HCT116 (cell line): ENCODE data around the gene FERMT3. TPM values are rescaled to one million over a fixed set of nuclear protein-coding genes. Genes with fewer than 3 reads are reported as not detected.

Experiments
- ATAC-seq: fragments of 200-7000 bp; cut with Tn5 transposase; 2 replicates; pipeline ENCODE4 v1.9.1; 2020; ENCODE audit warnings: mild to moderate bottlenecking, moderate library complexity
- BruUV-seq: library from RNA; stranded (reverse); fragments of 400-500 nt; replicated peaks from 2 replicates; lab custom pipeline; 2021; lab: Mats Ljungman, UMichigan
- CTCF ChIA-PET: fragments of 300-600 bp; sonication (Branson Sonifier 250); formaldehyde crosslinking; loops from one replicate; lab custom pipeline; 2021; ENCODE audit warnings: antibody characterized with exemption; lab: Charles Lee
- POLR2A ChIA-PET: fragments of 300-600, 350-600 bp; sonication (Branson Sonifier 250); formaldehyde crosslinking; loops from one replicate; lab custom pipeline; 2021; ENCODE audit warnings: antibody characterized with exemption; lab: Charles Lee
- RAD21 ChIA-PET, 2 experiments: fragments of 300-600 bp; sonication (Branson Sonifier 250); formaldehyde crosslinking; loops; one replicate each; lab custom pipeline; 2023; ENCODE audit warnings: low total read pairs in 2 of 2; ENCODE audit not compliant: uncharacterized antibody in 2 of 2, unreplicated experiment in 2 of 2, low non-redundant PET in 1 of 2; lab: Charles Lee
- DNase-seq: peaks from one replicate; pipeline ENCODE4 v3.0.0-alpha.2; 2010; ENCODE audit warnings: low read depth, low spot score
- H2AFZ ChIP-seq: fragments of 200-600 bp; shearing (Covaris generic), sonication (generic); 2 replicates; pipeline ENCODE4 v1.6.1; 2017; ENCODE audit warnings: low read depth, mixed run types, mixed read lengths, antibody characterized with exemption, low read length; ENCODE audit not compliant: poor library complexity, severe bottlenecking
- H3K27ac ChIP-seq: 2 replicates; pipeline ENCODE4 v1.5.1; 2012; ENCODE audit warnings: low read depth, low read length
- H3K27me3 ChIP-seq: fragments of 200-600 bp; sonication (generic); 2 replicates; pipeline ENCODE4 v1.6.1; 2016; ENCODE audit warnings: mixed run types, low read length, mixed read lengths; ENCODE audit not compliant: insufficient read depth
- H3K36me3 ChIP-seq, 2 experiments: fragments of 200-500 bp in 1 of 2; fragments of 200-600 bp in 1 of 2; sonication (Bioruptor generic) in 1 of 2; sonication (generic) in 1 of 2; 2 replicates each; pipeline versions ENCODE4 v1.5.1 to v1.6.1; 2014 to 2016; ENCODE audit warnings: low read length in 2 of 2, inconsistent platforms in 1 of 2, mixed read lengths in 1 of 2, mixed run types in 1 of 2; ENCODE audit not compliant: insufficient read depth in 2 of 2, control insufficient read depth in 1 of 2
- H3K4me1 ChIP-seq, 2 experiments: fragments of 200-600 bp in 1 of 2; sonication (generic) in 1 of 2; 2 replicates each; pipeline versions ENCODE4 v1.5.1 to v1.6.1; 2012 to 2017; ENCODE audit warnings: low read length in 2 of 2, inconsistent platforms in 1 of 2, mild to moderate bottlenecking in 1 of 2, mixed read lengths in 1 of 2, mixed run types in 1 of 2, moderate library complexity in 1 of 2; ENCODE audit not compliant: insufficient read depth in 2 of 2, control insufficient read depth in 1 of 2
- H3K4me2 ChIP-seq: fragments of 200-600 bp; sonication (generic); 2 replicates; pipeline ENCODE4 v1.6.1; 2017; ENCODE audit warnings: mixed run types, low read length, mixed read lengths
- H3K4me3 ChIP-seq, 2 experiments: fragments of 200-600 bp in 1 of 2; sonication (generic) in 1 of 2; replicated peaks in 1 of 2; 2 replicates each; pipeline ENCODE4 v1.5.1; 2011 to 2016; ENCODE audit warnings: low read length in 2 of 2, control low read depth in 1 of 2, low read depth in 1 of 2, mild to moderate bottlenecking in 1 of 2, mixed read lengths in 1 of 2, mixed run types in 1 of 2
- H3K79me2 ChIP-seq: fragments of 200-600 bp; sonication (generic); 2 replicates; pipeline ENCODE4 v1.6.1; 2017; ENCODE audit warnings: mild to moderate bottlenecking, mixed run types, low read length, moderate library complexity, mixed read lengths; ENCODE audit not compliant: insufficient read depth
- H3K9ac ChIP-seq: fragments of 200-600 bp; sonication (generic); 2 replicates; pipeline ENCODE4 v1.6.1; 2016; ENCODE audit warnings: low read length, mixed read lengths
- H3K9me2 ChIP-seq: fragments of 200-600 bp; sonication (generic), shearing (Covaris generic); 2 replicates; pipeline ENCODE4 v1.6.1; 2017; ENCODE audit warnings: mixed run types, mild to moderate bottlenecking, moderate library complexity; ENCODE audit not compliant: insufficient read depth
- H3K9me3 ChIP-seq, 2 experiments: fragments of 200-500 bp in 1 of 2; fragments of 200-600 bp in 1 of 2; sonication (Bioruptor generic) in 1 of 2; sonication (generic) in 1 of 2; 2 replicates each; pipeline ENCODE4 v1.6.1; 2014 to 2017; ENCODE audit warnings: low read length in 2 of 2, mixed read lengths in 2 of 2, inconsistent platforms in 1 of 2, low read depth in 1 of 2, mild to moderate bottlenecking in 1 of 2, mixed run types in 1 of 2, moderate library complexity in 1 of 2; ENCODE audit not compliant: control insufficient read depth in 1 of 2, insufficient read depth in 1 of 2
- H4K20me1 ChIP-seq: fragments of 200-600 bp; sonication (generic), shearing (Covaris generic); 2 replicates; pipeline ENCODE4 v1.6.1; 2017; ENCODE audit warnings: mixed run types, mild to moderate bottlenecking, moderate library complexity; ENCODE audit not compliant: insufficient read depth
- ATF3 ChIP-seq: IDR thresholded peaks from 2 replicates; pipeline ENCODE4 v1.6.1; 2012
- EGR1 ChIP-seq: IDR thresholded peaks from 2 replicates; pipeline ENCODE4 v1.6.1; 2012; ENCODE audit warnings: low read depth
- FOSL1 ChIP-seq: IDR thresholded peaks from 2 replicates; pipeline ENCODE4 v1.6.1; 2012; ENCODE audit warnings: low read depth
- POLR2A ChIP-seq: IDR thresholded peaks from 2 replicates; pipeline ENCODE4 v1.7.0; 2011; ENCODE audit warnings: borderline replicate concordance; ENCODE audit not compliant: insufficient read depth, insufficient read length; ENCODE audit errors: extremely low read depth
- POLR2AphosphoS5 ChIP-seq: IDR thresholded peaks from 2 replicates; pipeline ENCODE4 v1.6.1; 2011; ENCODE audit warnings: mild to moderate bottlenecking, low read depth, low read length, moderate library complexity
- SIN3A ChIP-seq: IDR thresholded peaks from 2 replicates; pipeline ENCODE4 v1.6.1; 2012; ENCODE audit warnings: low read depth
- TCF7L2 ChIP-seq: IDR thresholded peaks from 2 replicates; pipeline ENCODE4 v1.7.0; 2011; ENCODE audit warnings: borderline replicate concordance, inconsistent platforms; ENCODE audit not compliant: insufficient read depth, insufficient read length; ENCODE audit errors: extremely low read depth
- YY1 ChIP-seq: IDR thresholded peaks from 2 replicates; pipeline ENCODE4 v1.6.1; 2011; ENCODE audit warnings: low read length, low read depth, moderate library complexity, mild to moderate bottlenecking; ENCODE audit not compliant: insufficient replicate concordance; ENCODE audit errors: extremely low read depth
- ZNF274 ChIP-seq: fragments of 200-500 bp; sonication (Bioruptor generic); IDR thresholded peaks from 2 replicates; pipeline ENCODE4 v1.6.1; 2014; ENCODE audit warnings: mild to moderate bottlenecking, low read depth, low read length, inconsistent platforms
- intact Hi-C: fragments of 100-400 bp; cut with micrococcal nuclease; formaldehyde crosslinking; loops from 2 replicates; pipeline ENCODE4 v1.10.0; 2022
- total RNA-seq: library from RNA; stranded (reverse); gene quantifications from one replicate; pipeline ENCODE4 v1.2.1, GENCODE V29; 2021; ENCODE audit not compliant: unreplicated experiment
- TF ChIP-seq, protein P1 (sequence below), 3 experiments: fragments of 200-600 bp in 1 of 3; sonication (generic) in 1 of 3; IDR thresholded peaks in 2 of 3; conservative IDR thresholded peaks in 1 of 3; 2 replicates each; pipeline ENCODE4 v1.5.1; 2012 to 2017; ENCODE audit warnings: low read depth in 2 of 3, low read length in 2 of 3, antibody characterized with exemption in 1 of 3, borderline replicate concordance in 1 of 3, control low read depth in 1 of 3, mild to moderate bottlenecking in 1 of 3, mixed read lengths in 1 of 3, mixed run types in 1 of 3, moderate library complexity in 1 of 3; ENCODE audit not compliant: insufficient read depth in 1 of 3

Gene FERMT3
- total RNA-seq, 1 experiment from 2014 or later, result 4.3 TPM

DNA sequence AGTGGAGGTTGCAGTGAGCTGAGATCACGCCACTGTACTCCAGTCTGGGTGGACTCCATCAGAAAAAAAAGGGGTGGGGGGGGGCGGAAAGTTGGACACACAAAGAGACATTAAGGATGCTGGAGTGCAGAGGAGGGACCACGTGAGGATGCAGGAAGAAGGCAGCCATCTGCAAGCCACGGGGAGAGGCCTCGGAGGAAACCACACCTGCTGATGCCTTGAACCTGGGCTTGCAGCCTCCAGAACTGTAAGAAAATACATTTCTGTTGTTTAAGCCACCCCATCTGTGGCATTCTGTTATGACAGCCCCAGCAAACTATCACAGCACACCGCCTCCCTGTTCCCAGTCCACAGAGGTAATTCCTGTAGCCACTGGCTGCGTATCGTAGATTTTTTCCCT is 29.8 kb upstream of the FERMT3 start:
- Histone ChIP-seq H3K4me2 (no peak overlapping the region), H3K36me3 (no peaks in the 10 kb centered on the region), H2AFZ (no peak overlapping the region), H3K9me2 (no peaks in the 10 kb centered on the region), H3K79me2 (no peaks in the 10 kb centered on the region), H3K27ac (no peak overlapping the region), H3K4me1 (peaks cover 7 to 16% of the 10 kb centered on the region in 2 experiments), H3K27me3 (no peaks in the 10 kb centered on the region), H3K9ac (no peak overlapping the region), H4K20me1 (no peaks in the 10 kb centered on the region), H3K4me3 (no peak overlapping the region), H3K9me3 (no peaks in the 10 kb centered on the region)
- ATAC-seq (no peak), DNase-seq (no peak)
- CTCF ChIA-PET, result interaction anchor here (0.7 kb wide), 1 partner anchor 1141 kb away, joined by 3 read pairs; no protein-coding TSS in a partner anchor
- RAD21 ChIA-PET, result no interaction called here
- POLR2A ChIA-PET, result no interaction called here
- no peak for TF ChIP-seq ATF3
- TF ChIP-seq POLR2AphosphoS5, result no peak
- TF ChIP-seq EGR1, result no peak
- no peak for TF ChIP-seq SIN3A
- TF ChIP-seq, protein P1, sequence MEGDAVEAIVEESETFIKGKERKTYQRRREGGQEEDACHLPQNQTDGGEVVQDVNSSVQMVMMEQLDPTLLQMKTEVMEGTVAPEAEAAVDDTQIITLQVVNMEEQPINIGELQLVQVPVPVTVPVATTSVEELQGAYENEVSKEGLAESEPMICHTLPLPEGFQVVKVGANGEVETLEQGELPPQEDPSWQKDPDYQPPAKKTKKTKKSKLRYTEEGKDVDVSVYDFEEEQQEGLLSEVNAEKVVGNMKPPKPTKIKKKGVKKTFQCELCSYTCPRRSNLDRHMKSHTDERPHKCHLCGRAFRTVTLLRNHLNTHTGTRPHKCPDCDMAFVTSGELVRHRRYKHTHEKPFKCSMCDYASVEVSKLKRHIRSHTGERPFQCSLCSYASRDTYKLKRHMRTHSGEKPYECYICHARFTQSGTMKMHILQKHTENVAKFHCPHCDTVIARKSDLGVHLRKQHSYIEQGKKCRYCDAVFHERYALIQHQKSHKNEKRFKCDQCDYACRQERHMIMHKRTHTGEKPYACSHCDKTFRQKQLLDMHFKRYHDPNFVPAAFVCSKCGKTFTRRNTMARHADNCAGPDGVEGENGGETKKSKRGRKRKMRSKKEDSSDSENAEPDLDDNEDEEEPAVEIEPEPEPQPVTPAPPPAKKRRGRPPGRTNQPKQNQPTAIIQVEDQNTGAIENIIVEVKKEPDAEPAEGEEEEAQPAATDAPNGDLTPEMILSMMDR (IDR thresholded peaks at IDR 0.05 in 2 of 3, conservative IDR thresholded peaks at IDR 0.05 in 1 of 3; ENCODE audit: borderline replicate concordance in 1 of 3, insufficient read depth in 1 of 3, low read depth in 2 of 3, low read length in 2 of 3), result no peak
- no peak for TF ChIP-seq ZNF274
- no TSS peak for BruUV-seq
- intact Hi-C loops, result no loop called here

DNA sequence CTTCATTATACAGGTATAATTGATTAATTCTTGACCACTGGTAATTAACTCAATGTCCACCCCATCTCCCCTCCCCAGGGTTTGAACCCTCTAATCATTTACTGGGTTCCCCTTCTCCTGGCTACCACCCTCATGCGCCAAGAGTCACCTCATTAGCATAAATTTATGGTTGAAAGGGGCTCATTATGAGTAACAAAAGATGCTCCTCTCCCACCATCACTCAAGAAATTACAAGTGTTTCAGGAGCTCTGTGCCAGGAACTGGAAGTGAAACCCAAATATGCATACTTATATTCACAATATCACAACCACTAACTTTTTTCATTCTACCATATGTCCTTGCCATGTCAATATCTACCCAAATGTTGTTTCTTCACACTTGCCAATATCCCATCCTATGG is 28.3 kb upstream of the FERMT3 start:
- no peak overlapping the region for H3K4me3 ChIP-seq
- H3K4me2 ChIP-seq, result no peak overlapping the region
- CTCF ChIA-PET, result no interaction called here
- TF ChIP-seq EGR1 (no peak), YY1 (no peak), TCF7L2 (no peak), POLR2A (no peak), FOSL1 (no peak)
- TF ChIP-seq, all 23 proteins: peak for 0
- no peak overlapping the region for H3K9ac ChIP-seq
- intact Hi-C loops, result no loop called here
- DNase-seq (no peak), ATAC-seq (no peak)
- H3K79me2 ChIP-seq, result peaks cover 4% of the 10 kb centered on the region; the same call in 1 of the 2 replicates
- no TSS peak for BruUV-seq
- H4K20me1 ChIP-seq, result no peaks in the 10 kb centered on the region
- no peaks in the 10 kb centered on the region for H3K9me3 ChIP-seq
- no peak overlapping the region for H3K27ac ChIP-seq
- no peak overlapping the region for H2AFZ ChIP-seq
- H3K36me3 ChIP-seq, result no peaks in the 10 kb centered on the region
- no peaks in the 10 kb centered on the region for H3K27me3 ChIP-seq
- POLR2A ChIA-PET, result no interaction called here
- RAD21 ChIA-PET, result no interaction called here
- H3K4me1 ChIP-seq, result peaks cover 11 to 29% of the 10 kb centered on the region in 2 experiments
- H3K9me2 ChIP-seq, result no peaks in the 10 kb centered on the region
